ENCODE results near the gene ODAPH.
"Not testable (repeated sequence)": the region's sequence is repeated elsewhere in the genome, so short reads cannot be mapped to it uniquely, and the experiment has no call there.

DNA sequence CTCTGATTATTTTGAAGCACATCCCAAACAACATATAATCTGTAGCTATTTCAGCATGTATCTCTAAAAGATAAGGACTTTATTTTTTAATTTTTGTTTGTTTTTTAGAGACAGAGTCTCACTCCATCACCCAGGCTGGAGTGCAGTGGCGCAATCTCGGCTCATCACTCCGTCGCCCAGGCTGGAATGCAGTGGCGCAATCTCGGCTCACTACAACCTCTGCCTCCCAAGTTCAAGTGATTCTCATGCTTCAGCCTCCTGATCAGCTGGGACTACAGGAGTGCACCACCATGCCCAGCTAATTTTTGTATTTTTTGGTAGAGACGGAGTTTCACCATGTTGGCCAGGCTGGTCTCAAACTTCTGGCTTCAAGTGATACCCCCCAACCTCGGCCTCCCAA lies 11.6 kb upstream of the ODAPH start:
- TF ChIP-seq POLR2A, CTCF (IDR thresholded peaks at IDR 0.05): not testable (repeated sequence)
